Retinal pigment epithelial cell (primary cell): Measurements from ENCODE around the gene ZNF486.
"Not testable (repeated sequence)": the region's sequence is repeated elsewhere in the genome, so short reads cannot be mapped to it uniquely, and the experiment has no call there.

Source experiments
- DNase-seq: peaks from one replicate; pipeline ENCODE4 v3.0.0-alpha.2; 2010; ENCODE audit warnings: low read depth
- H3K4me3 ChIP-seq: 2 replicates; pipeline ENCODE4 v1.5.1; 2011; ENCODE audit warnings: mild to moderate bottlenecking, low read length, control low read depth, moderate library complexity
- CTCF ChIP-seq: conservative IDR thresholded peaks from 2 replicates; pipeline ENCODE4 v1.5.1; 2011; ENCODE audit warnings: low read depth, low read length, control low read depth, inconsistent platforms

ZNF486 gene

GRCh38 chr19:20243629-20244028 is 76.6 kb downstream of the ZNF486 start:
- no peak for TF ChIP-seq CTCF
- H3K4me3 ChIP-seq: no peak overlapping the region
- no peak for DNase-seq

- no peak overlapping the region for H3K4me3 ChIP-seq
Measured at GRCh38 chr19:20244356-20244755, 77.3 kb downstream of the ZNF486 start.

GRCh38 chr19:20245309-20245708 is 78.3 kb downstream of the ZNF486 start:
- no peak overlapping the region for H3K4me3 ChIP-seq
- DNase-seq: no peak
- TF ChIP-seq CTCF: no peak

More at GRCh38 chr19:20244356-20244755, 77.3 kb downstream of the ZNF486 start:
- no peak for TF ChIP-seq CTCF
- DNase-seq: no peak

- no peak overlapping the region for H3K4me3 ChIP-seq
- peak; percentile 45 for TF ChIP-seq CTCF
- DNase-seq: no peak
Measured at GRCh38 chr19:20247016-20247683, 80.1 kb downstream of the ZNF486 start.

DNA sequence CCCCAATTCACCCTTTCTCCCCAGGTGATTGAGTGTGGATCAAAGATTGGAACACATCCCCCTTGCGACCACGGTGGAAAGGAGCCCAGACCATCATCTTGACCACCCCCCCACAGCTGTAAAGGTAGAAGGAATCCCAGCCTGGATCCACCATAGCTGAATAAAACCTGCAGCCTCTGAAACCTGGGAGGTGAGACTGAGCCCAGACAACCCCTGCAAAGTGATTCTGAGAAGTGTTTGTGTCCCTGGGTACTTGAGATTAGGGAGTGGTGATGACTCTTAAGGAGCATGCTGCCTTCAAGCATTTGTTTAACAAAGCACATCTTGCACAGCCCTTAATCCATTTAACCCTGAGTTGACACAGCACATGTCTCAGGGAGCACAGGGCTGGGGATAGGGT is 81.2 kb downstream of the ZNF486 start:
- not testable (repeated sequence) for DNase-seq, H3K4me3 ChIP-seq
